G401.6 (cell line): Measurements from ENCODE around the gene CD93.

Experiments
- FAIRE-seq: peaks from 2 replicates; lab custom pipeline; 2012; peaks lifted over from hg19 to GRCh38; lab: Jason Lieb, UNC

Gene CD93

GRCh38 chr20:23097636-23098580 lies 11.8 kb upstream of the CD93 start:
- FAIRE-seq: no peak

DNA sequence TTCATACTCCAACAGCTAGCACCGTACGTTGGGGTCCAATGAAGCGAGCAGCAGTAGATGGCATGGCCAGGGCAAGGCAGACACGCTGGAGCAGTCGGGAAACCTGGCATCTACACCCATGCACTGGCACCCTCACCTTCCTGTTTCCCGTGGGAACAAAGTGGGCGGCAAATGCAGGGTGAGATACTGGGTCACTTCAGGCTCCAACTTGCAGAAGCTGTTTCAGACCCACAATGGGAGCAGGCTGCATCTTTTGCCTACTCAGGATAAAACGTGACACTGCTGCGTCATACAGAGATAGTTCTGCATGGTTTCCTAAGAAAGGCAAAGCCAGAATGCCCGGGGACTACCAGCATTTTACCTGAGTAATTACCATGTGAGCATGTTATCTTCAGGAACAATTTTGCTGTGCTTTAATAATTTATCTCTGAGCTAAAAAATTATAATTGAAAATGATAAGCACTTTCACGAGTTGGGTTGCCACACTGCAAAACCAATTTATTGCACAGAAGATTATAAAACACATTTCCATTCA lies 10.9 kb upstream of the CD93 start:
- FAIRE-seq: no peak

DNA sequence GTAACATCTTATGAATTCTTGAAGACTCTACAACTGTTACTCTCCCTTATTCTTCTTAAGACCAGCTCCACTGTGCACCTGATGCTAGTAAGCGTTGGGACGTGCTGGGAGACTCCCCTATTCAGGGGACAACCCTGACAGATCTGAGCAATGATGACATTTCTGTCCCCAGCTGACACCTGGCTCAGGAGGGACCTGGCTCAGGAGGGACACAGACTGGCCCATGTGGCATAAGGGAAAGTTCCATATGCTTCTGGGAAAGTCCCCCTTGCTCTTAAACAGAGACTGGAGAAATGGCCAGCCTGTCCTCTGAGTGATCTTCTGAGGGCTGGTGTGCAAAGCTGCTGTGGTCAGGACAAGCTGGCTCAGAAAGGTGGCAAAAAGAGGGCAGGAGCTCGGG lies 10.0 kb upstream of the CD93 start:
- FAIRE-seq: no peak

DNA sequence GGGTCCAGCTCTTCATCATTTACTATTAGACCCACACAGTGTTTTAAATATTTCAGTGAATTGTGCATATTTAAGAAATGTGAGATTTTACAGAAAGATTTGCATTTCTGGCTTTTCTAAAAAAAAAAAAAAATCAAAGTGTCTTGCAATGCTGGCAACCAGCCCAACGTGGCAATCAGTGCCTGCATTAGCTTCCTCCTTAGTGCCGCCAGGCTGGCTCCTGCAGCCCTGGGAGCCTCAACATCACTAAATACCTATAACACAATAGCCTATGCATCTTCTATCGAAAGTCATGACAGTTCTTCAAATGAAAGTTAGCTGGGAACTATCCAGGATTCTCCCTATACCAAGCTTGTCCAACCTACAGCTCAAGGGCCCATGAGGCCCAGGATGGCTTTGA lies 9.4 kb upstream of the CD93 start:
- no peak for FAIRE-seq

GRCh38 chr20:23094927-23095326 lies 8.8 kb upstream of the CD93 start:
- FAIRE-seq: no peak

GRCh38 chr20:23094213-23094896 lies 8.2 kb upstream of the CD93 start:
- no peak for FAIRE-seq

DNA sequence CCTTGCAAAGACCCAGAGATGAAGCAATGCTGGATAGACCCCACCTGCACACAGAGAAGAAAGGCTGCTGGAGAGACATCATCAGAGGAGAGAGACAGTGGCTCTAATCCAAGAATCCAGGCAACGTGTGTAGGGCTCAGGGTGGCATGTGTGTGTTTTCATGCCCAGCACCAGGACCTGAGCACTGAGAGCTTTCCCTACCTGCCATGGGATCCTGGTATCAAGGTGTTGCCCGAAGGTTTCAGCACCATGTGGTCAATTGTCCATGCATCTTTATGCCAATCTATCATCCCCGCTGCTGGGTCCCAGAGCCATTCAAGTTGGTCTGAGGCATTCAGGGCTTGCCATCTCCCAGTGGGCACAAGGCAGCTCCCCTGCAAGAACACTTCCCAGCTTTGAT lies 7.5 kb upstream of the CD93 start:
- no peak for FAIRE-seq

GRCh38 chr20:23092861-23093495 lies 6.9 kb upstream of the CD93 start:
- no peak for FAIRE-seq

DNA sequence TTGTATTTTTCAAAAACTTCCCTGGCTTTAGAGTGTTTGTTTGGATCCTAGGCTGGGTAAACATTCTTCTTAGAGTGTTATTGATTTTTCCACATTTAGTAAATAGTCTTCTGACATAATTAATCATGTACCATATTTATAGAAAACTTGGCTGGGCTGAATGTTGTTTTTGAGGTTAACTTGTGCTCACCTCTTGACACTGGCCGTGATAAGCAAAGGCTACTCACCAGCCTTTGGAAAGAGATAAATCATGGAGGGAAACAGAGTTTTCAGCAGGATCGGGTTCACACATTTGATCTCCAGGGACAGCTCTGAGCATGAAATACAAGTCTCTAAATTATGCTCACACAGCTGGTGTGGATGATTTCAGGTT lies 6.2 kb upstream of the CD93 start:
- FAIRE-seq: no peak

DNA sequence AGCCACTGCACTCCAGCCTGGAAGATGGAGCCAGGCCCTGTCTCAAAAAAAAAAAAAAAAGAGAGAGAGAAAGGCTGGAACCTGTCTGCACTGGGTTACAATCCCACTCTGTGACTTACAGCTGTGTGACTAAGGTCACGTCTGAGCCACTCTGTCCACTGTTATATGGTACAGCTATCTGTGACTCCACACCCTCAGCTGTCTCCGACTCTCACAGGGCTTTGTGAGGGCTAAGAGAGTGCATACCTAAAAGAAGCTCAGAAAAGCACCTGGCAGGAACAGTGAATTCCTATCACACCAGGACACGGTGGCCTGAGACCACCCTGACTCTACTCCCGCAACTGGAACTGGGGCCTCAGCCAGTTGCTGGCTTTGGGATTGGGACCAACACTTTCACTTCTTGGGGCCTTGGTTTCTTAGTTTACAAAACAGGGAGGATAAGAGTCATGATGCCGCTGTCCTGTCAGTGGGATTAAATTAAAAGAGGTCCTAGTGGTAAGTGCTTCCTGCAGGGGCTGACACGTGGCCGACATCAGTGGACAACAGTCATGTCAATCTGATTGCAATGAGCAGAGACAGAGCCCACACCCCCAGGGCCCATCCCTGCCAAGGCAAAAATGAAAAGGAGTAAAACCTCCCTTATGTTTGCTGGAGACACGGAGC lies 5.7 kb upstream of the CD93 start:
- no peak for FAIRE-seq

- FAIRE-seq: no peak
These were observed 4.8 kb upstream of the CD93 start for GRCh38 chr20:23090878-23091277.

DNA sequence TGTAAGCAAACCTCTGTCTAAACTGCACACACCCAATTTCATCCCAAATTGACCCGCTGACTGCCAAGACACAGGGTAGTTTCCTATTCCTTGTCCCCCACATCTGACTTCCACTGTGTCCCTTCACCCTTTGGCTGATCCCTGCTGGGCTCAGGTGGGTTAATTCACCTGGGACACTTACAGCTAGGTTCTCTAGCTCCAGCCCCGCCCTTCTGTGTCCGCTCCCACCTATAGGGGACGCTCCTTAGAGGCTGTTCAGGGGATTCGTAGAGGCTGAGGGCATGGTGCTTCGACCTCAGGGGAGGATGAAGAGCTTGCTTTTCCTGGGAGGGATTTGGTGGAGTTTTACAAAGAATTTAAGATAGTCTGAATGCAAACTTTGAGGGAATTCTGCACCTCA lies 4.0 kb upstream of the CD93 start:
- no peak for FAIRE-seq

DNA sequence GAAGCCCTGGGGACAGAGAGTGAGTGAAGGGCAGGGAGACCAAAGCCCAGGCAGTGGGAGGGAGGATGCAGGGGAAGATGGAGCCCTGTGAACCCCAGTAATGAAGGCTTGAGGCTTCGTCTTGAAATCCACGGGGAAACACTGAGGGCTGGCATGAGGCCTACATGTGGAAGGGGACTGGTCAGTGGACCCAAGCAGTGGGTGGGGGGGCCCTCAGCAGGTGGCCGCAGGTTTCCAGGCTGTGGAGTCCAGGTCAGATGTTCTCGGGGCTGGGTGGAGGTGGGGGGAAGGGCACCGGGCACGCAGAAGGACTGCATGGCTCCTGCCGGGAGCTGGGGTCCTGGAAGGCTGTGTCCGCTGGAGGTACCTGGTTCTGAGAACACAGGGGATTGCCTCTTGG lies 2.7 kb upstream of the CD93 start:
- FAIRE-seq: no peak

GRCh38 chr20:23087587-23088251 lies 1.6 kb upstream of the CD93 start:
- FAIRE-seq: no peak

GRCh38 chr20:23086931-23087411 lies 847 bp upstream of the CD93 start:
- FAIRE-seq: no peak

DNA sequence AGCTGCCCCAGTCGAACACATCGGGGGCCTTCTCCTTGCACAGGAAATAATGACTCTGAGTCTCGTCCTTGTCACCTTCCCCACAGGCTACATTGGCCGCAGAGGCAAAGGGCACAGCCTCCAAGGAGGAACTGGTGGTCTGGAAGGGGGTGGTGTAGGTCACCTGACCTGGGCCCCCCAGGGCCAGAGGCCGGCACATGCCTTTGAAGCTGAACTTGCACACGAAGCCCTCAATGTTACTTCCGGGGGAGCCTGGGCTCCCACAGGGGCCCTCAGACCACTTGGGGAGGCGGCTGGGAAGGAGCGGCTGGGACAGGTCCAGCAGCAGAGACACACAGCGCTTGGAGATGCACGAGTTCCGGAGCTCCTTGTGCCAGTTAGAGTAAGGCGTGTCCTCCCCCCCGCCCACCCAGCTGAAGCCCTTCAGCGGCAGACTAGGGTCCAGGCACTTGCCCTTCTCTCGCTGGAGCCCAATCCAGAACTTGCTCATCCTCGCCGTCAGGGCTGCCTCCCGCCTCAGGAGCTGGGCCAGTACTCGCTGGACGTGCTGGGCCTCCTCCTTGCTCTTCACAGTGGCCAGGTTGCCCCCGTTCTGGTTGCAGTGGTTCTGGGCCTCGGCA lies 578 bp downstream of the CD93 start:
- no peak for FAIRE-seq

DNA sequence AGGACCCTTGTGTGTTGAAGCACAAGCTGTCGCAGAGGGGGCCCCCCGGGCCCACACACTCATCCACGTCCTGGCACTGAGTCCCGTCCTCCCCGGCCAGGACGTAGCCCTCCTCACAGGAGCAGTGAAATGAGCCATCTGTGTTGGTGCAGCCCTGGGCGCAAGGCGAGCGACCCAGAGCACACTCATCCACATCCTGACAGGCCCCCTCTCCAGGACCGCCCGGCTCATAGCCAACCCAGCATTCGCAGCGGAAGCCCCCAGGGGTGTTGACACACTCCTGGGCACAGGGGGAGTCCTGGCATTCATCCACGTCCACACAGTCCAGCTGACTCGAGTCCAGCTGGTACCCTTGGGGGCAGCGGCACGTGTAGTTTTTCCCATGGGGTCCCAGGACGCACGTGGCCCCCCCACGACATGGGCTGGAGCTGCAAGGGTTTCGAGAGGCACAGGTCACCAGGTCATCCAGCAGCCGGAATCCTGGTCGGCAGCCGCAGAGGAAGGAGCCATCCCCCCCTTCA lies 1.2 kb downstream of the CD93 start:
- FAIRE-seq: no peak

DNA sequence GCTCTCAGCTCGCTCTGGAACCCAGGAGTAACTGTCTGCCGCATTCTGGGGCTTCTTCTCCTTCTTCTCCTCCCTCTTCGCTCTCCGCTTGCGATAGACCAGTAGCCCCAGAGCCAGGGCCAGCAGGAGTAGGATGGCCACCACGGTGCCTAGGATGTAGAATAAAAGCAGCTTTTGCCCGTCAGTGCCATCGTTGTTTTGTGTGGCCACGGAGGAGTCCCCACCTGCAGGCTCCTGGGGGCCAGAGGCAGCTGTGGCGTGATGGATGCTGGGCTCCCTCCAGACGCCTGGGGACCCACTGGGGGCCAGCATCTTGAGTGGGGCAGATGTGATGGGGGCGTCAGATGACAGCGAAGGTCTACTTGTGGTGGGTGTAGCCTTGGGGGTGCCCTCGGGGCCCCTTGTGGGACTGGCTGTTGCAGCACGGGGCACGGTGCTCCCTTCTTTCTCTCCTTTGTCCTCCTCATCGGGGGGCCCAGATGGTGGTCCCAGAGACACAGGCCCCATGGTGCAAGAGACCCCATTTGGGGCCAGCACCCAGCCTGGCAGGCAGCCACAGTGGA lies 1.8 kb downstream of the CD93 start:
- FAIRE-seq: no peak

DNA sequence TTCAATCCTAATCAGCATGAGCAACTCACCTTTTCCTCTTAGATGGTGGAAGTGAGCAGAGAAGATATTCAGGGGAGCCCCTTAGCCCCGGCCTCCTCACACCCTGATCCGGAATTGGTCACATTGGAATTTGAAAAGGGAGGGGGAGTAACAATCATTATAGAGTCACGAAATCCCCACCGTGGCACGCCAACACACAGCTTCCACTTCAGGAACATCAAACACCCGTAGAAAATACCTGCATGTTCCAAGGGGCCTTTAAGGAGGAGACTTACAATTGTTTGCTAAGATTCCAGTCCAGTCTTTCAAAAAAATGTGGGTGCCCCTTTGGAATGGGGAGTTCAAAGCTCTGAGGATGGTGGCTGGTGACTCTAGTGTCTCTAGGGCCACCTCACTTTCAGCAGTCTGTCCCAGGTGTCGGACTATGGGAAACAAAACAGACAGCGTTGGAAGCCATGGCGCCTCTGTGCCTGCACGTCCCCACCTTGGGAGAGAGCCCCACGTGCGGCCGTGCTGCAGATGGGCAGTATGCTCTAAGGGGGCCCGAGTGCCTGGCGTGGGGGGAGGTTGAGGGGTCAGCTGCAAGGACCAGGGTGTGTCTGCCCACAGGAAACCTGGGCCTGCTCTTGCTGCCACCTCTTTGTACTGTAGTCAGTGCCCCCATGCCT lies 2.4 kb downstream of the CD93 start:
- FAIRE-seq: no peak
